Limb (tissue), 2 donors: Measurements from ENCODE around the gene MOAP1.
A peak's percentile ranks its signal among the peaks of the same experiment; 100 is the strongest.
"Not testable (repeated sequence)": the region's sequence is repeated elsewhere in the genome, so short reads cannot be mapped to it uniquely, and the experiment has no call there.

ENCODE experiments used
- DNase-seq, 2 donors: peaks; one replicate each; pipeline ENCODE4 v3.0.0-alpha.2; 2016; ENCODE audit errors: extremely low spot score in 2 of 2

MOAP1 gene

GRCh38 chr14:93184391-93185348 is at the start of gene MOAP1, which contains the start of gene LYSET:
MOAP1 (minus strand) TSS chr14:93184897; CDS start chr14:93184242, 655 bp downstream.
LYSET (plus strand) TSS chr14:93185317; CDS start chr14:93185406, 89 bp downstream.
- DNase-seq: peak; percentile 77 to 95

DNA sequence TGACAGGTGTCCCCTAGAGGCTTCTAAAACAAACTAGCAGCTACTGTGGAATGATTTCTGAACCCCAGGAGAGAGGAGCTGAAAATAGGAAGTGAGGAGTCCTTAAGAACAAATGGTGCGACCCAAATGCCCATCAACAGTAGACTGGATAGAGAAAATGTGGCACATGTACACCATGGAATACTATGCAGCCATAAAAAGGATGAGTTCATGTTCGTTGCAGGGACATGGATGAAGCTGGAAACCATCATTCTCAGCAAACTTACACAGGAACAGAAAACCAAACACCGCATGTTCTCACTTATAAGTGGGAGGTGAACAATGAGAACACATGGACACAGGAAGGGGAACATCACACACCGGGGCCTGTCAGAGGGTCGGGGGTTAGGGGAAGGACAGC is 48.4 kb upstream of the MOAP1 start:
- DNase-seq: not testable (repeated sequence)

- DNase-seq: no peak
Measured at GRCh38 chr14:93232159-93232558, 47.5 kb upstream of the MOAP1 start.

- peak; percentile 3 to 47 for DNase-seq
Measured at GRCh38 chr14:93231129-93231979, 46.7 kb upstream of the MOAP1 start.

- no peak for DNase-seq
Measured at GRCh38 chr14:93230539-93230938, 45.8 kb upstream of the MOAP1 start.

DNA sequence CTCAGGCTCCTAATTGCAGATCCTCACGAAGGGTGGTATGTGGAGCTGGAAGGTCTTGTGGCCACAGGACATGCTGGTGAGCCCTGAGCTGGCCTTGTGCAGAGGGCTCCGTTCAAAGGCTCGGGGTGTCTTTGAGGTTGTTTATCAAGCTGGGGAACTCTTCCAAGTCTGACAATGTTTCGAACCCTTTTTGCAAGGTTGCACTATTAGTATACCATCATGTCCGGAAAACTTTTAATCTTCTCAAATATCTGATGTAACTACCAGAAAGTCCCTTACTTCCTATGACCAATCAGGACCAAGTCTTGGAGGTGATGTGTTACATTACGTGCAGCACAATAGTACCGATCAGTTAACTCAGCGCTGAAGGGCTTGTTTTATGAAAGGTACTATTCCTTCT is 43.9 kb upstream of the MOAP1 start:
- DNase-seq: no peak

- no peak for DNase-seq
Measured at GRCh38 chr14:93223565-93223964, 38.9 kb upstream of the MOAP1 start.

DNA sequence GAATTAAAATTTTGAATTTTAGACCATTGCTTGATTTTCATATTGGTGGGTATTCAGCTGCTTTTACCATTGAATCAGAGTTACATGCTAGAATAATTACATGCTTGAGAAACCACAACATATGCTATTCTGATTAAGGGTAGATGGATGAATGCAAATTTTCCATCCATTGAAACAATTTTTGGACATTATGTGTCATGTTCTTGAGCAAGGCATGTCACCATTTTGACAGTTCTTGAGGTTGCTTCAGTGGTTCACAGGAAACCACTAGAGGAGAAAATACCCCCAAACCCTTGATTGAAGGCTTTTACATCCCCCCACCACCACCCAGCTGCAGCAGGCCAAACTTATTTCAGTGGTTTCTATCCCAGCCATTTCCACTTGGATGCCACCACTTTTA is 35.8 kb upstream of the MOAP1 start:
- DNase-seq: no peak

DNA sequence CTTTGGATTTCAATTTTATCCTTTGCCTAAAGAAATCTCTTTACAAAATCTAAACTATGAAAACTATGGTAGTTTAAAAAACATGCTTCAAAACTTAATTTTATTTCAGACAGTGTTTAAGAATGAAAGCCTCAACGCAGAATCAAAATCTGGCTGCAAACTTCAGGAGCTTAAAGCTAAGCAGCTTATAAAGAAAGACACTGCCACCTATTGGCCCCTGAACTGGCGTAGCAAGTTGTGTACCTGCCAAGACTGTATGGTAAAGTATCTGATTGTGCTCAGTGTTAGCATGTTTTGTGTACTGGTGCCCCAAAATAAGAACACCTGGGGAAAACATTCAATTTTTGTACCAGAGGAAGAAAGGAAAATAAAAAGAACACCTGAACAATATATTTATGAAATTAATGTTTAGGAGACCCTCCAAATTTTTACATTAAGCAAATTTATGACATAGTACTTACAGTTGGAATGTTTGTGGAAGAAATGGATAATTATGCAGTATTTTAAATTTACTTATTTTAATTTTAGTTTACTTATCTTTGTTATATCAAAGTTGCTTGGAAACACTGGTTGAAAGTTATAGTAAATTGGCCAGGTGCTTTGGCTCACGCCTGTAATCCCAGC is 34.5 kb upstream of the MOAP1 start:
- peak; percentile 32 to 39 for DNase-seq

DNA sequence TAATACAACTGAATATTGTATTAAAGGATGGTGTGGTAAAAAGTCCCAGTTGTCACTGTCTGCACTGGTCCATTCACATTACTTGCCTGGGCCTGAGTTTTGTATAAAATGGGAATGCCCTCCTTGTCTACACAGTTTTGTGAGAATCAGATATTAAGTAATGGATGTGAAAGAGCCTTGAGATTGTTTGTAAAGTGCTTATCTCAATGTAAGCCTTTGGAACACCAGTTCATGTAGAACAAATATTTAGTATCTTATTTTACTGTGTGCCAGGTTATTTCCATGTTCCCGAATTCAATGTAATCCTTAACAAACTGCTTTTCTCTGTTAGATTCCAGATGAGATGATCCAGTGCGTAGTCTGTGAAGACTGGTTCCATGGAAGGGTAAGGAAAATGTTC is 29.9 kb upstream of the MOAP1 start:
- DNase-seq: no peak

- DNase-seq: no peak
Measured at GRCh38 chr14:93212432-93212831, 27.7 kb upstream of the MOAP1 start.

- peak; percentile 25 to 77 for DNase-seq
Measured at GRCh38 chr14:93207468-93208308, 23.0 kb upstream of the MOAP1 start.

GRCh38 chr14:93206793-93207467 is 22.2 kb upstream of the MOAP1 start, which contains the start of the genes GON7 and UBR7:
GON7 (minus strand) TSS chr14:93207065; CDS start chr14:93207037, 28 bp downstream.
UBR7 (plus strand) TSS chr14:93207256; CDS start chr14:93207292, 36 bp downstream.
- DNase-seq: peak; percentile 97 to 100

DNA sequence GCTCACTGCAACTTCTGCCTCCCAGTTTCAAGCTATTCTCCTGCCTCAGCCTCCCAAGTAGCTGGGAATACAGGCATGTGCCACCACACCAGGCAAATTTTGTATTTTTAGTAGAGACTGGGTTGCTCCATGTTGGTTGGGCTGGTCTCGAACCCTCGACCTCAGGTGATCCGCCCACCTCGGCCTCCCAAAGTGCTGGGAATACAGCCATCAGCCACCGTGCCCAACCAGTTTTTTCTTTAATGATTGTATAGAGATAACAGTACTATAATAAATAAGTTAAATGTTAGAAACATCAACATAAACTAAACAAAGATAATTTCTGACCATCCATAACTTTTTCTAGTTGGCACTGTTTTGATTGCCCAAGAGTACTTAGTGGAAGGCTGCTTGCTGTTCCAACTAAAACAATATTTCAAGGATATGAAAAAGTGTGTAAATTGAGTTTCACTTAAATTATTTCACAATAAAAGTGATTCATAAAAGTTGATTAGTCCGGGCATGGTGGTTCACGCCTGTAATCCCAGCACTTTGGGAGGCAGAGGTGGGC is 16.5 kb upstream of the MOAP1 start:
- no peak for DNase-seq

DNA sequence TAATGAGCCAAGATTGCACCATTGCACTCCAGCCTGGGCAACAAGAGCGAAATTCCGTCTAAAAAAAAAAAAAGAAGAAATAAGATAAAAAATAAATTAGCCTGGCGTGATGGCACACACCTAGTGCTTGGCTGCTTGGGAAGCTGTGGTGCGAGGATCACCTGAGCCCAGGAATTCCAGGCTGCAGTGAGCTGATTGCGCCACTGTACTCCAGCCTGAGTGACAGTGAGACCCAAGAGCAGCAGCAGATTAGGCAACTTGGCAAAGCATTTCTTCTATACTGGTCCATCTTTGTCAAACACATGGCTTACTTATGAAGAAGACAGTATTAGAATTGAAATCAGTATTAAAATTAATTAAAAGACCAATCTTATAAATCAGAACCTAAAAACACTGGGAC is 15.9 kb upstream of the MOAP1 start:
- no peak for DNase-seq

GRCh38 chr14:93199031-93199430 is 14.3 kb upstream of the MOAP1 start:
- DNase-seq: no peak

GRCh38 chr14:93195316-93195999 is 10.8 kb upstream of the MOAP1 start:
- DNase-seq: no peak

- DNase-seq: no peak
Measured at GRCh38 chr14:93186956-93187355, 2.3 kb upstream of the MOAP1 start.

- no peak for DNase-seq
Measured at GRCh38 chr14:93186466-93186865, 1.8 kb upstream of the MOAP1 start.
